GM19023 (cell line): ENCODE data around the gene FBXO2.
A peak's percentile ranks its signal among the peaks of the same experiment; 100 is the strongest.

Experiments used
- ATAC-seq: cut with Tn5 transposase; IDR thresholded peaks from one replicate; pipeline ENCODE4 v1.9.1; 2021; ENCODE audit warnings: mild to moderate bottlenecking, moderate library complexity; ENCODE audit not compliant: unreplicated experiment

FBXO2 gene

DNA sequence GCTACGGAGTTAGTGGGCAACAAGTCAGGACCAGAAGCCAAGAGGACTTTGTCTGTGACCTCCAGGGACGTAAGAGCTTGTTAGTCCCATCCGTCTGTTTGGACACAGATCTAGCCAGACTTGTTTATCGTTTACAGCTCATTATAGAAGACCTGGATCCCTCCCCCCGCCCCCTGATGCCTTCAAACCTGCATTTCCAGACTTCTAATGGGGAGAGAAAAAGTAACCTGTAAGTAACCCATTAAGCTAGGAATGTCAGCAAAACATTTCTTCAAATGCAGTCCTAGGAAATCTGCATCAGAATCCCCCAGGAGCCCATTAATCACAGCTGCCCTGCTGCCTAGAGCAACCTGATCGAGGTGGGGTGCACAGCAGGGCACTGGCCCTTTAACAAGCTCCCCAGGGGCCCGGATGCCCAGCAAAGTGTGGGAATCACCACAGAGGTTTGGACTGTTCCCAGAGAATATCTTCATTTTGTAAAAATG lies 28.1 kb upstream of the FBXO2 start:
- no peak for ATAC-seq

DNA sequence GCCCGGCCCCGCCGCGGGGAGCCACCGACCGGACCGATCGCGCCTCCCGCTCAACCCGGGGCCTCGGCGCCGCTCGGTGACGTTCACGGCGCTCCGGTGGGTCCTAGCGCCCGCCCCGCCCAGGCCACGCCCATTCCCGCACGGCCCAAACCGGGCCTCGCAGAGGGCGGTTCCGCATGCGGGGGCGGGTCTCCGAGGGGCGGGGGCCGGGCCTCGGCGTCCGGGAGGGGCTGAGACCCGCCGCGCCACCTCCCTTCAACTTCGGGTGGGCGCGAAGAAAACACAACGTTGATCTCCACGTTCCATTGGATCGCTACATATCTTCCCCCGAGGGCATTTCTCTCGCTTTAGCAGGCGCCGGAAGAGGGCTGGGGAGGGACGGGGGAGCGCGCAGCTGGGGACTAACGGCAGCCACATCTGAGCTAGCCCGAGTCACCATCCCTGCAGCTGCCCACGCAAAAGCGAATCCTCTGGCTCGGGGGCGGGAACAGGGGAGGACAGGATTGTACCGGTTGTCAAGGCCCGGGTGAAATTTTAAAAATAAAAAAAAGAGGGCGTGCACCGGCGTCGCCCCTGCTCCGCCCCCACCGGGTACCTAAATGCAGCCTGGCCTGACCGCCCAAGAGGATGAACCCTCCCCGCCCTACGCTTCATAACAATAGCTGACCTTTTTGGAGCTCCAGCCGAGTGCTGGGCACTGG lies 27.0 kb upstream of the FBXO2 start, which contains the start of gene MAD2L2:
MAD2L2 (minus strand) TSS at position 78 of the 701 bp plus-strand sequence. CDS start 547 bp downstream, outside the sequence.
- peak; percentile 85 for ATAC-seq

DNA sequence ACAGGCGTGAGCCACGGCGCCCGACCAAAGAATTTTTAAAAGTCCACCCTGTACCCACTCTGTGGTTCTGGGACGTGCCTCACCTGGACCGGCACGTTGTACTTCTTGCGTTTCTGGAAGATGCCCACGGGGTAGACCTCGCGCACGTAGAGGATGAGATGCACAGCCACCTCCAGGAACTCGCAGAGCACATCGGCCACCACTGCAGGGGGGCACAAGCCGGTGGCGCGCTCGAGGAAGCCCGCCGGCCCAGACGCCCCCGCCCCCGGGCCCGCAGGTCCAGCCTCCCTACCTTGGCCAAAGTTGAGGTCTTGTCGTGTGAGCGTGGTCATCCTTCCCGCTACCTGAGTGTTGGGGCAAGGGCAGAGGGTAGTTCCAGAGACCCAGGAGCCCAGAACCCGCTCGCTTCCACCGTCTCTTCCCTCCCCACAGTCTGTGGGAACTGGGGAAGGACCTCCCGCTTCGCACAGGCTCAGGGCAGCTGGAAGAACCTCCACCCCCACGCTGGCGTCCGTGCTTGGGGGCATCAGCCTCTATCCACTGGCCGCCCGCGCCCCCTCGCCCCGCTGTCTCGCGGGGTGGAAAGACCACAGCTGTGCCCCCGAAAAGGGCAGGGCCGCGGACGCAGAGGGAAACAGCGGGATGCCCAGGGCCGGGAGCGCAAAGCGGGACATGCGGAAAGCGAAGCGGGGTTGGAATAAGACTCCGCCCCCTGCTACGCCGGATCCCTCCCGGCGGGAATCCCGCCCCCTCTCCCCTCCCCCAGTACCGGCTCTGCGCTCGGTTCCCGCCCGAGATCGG lies 26.2 kb upstream of the FBXO2 start:
- peak; percentile 18 for ATAC-seq

DNA sequence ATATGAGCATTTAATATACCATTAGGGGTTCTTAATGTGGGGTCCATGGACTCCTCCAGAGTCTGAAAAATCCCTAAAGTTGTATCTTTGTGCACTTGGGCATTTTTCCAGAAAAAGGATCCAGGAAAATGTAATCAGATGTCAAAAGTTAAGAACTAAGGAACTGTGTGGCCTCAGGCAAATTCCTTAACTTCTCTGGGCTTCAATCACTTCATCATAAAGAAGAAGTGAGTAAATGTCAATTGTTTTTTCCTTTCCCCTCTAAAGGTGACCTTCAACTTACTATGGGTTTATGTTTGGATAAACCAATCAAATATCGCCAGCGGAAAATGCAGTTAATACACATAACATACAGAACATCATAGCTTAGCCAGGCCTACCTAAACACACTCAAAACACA lies 24.2 kb upstream of the FBXO2 start:
- ATAC-seq, result no peak

DNA sequence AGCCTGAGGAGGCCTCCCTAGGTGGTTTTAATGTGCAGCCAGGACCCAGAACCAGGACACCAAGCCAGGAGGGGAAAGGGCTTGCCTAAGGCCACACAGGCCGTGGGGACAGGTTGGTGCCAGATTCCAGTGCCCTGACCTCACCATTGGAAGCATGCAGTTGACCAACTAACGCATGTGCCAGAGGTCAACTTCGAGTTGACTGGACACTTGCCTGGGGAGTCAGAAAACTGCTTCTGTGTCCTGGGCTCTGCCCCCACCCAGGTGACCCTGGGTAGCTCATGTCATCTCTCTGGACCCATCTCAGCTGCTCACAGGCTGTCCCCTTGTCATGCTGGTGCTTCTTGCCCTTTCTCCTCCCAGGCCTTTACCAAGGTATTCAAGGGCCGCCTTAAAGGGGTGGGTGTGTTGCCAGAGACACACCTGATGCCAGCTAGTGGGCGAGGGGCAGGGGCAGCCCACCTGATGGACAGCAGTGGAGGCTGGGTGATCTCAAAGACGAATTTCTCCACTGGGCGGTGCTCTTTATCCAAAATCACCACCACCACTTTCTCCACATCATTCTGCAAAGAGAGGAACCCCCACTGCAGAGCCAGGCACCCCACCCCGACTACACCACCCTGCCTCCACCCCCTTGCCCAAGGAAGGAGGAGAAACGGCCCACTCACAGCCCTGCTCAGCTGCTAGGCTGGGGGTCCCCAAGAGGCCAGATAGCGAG lies 22.3 kb upstream of the FBXO2 start:
- no peak for ATAC-seq

DNA sequence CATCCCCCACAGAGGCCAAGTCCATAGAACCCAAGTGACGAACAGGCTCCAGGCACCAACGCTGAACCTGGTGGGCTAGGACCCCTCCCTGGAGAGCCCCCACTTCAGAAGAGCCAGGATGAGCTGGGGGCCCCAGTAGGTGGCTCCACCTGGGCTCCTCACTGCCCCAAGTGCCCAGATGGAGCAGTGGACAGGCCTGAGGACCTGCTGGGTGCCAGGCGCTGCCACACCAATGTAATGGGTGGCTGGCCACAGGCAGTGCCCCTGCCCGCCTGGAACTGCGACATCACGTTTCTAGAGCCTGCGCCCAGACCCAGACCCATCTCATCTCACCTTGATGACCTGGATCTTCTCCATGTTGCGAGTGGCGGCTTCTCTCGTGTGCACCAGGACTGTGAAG lies 21.1 kb upstream of the FBXO2 start:
- no peak for ATAC-seq

DNA sequence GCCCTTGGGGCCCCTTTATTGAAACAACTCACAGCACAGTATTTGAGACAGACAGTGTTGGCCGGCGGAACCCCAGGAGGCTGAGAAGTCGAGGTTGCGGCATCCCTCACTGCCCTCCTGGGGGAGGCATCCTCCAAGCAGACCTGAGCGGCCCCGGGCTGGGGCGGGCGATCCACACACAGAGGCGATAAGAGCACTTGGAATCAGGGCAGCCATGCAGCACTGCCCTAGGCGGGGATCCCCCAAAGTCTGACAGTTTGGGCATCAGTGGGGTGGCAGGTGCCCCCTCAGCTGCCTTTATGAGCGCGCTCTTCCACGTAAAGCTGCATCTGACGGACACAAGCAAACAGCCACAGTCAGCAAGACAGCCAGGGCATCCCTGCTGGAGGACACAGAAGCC lies 20.3 kb upstream of the FBXO2 start:
- no peak for ATAC-seq

DNA sequence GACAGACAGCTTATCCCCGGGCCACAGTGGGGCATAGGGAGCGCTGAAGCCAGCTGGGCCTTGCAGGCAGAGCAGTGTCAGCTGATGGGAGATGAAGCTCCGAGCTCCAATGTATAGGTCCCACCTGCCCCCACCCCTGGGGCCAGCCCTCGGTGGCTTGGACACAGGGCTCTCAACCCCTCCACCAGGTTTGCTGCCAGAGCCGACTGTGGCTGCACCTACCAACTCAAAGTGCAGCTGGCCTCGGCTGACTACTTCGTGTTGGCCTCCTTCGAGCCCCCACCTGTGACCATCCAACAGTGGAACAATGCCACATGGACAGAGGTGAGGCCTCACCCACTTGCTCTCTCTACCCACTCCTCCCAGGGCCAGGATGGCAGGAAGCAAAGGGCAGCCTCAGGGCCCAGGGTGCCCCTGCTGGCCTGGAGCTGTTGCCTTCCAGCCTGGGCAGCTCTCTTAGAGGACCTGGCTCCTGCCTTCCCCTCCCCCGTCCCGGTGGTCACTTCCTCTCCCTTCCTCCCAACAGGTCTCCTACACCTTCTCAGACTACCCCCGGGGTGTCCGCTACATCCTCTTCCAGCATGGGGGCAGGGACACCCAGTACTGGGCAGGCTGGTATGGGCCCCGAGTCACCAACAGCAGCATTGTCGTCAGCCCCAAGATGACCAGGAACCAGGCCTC lies 19.0 kb upstream of the FBXO2 start:
- no peak for ATAC-seq

DNA sequence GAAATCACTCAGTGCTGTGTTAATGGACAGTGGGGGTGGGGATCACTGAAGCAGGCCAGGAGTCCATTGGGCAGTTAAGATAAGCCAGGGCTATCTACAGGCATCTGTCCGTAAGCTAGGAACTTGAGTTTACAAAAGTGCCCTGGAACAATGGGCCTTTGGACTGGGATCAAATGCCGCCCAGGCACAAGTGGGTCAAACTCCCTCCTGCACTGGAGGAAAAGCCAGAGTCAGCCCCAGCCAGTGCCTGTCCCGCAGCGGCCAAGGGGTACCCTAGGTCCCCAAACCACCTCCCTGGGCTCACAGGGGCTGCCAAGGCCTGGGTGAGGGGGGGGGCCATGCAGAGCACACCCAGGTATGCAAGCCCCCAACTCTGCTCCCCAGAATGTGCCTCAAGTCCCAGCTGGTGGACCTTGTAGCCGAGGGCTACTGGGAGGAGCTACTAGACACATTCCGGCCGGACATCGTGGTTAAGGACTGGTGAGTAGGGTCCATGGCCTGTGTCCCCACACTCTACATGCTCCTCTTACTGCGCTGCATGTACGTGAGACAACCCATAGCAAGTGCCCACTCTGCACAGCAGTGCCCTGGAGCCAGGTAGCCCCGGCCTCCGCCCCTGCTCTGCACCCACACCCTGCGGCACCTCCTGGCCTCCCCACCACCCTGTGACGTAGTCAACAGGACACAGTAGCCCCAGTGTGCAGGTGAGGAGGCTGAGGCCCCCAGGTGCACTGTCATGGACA lies 17.5 kb upstream of the FBXO2 start:
- no peak for ATAC-seq

DNA sequence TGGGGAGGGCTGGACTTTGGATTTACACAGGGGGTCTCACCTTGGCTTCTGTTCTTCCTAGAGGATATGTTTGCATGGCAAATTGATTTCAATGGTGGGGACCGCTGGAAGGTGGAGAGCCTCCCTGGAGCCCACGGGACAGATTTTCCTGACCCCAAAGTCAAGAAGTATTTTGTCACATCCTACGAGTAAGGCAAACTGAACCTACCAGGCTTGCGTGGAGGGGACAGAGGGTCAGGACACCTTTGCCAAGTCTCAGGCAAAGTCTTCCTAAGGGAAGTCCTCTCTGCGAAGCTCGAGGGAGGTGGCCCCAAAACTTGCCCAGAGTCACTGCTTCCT lies 16.9 kb upstream of the FBXO2 start:
- ATAC-seq, result no peak

DNA sequence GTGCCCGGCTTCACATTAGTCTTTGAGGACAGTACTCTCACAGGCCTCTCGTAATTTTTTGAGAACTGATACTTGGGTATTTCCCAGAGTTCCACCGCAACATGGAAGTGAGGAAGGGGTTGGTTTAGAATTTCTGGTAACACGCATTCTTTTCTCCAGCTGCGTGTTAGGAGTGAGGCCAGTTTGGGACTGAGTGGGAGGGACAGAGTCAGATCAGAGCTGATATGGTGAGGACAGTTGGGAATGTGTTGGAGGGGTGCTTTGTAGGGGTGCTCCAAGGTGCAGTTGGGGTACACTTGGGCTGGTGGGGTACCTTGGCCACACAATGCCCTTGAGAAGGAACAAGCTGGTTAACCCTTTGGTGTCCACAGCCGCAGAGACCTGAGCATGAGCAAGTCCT lies 16.5 kb upstream of the FBXO2 start:
- no peak for ATAC-seq

DNA sequence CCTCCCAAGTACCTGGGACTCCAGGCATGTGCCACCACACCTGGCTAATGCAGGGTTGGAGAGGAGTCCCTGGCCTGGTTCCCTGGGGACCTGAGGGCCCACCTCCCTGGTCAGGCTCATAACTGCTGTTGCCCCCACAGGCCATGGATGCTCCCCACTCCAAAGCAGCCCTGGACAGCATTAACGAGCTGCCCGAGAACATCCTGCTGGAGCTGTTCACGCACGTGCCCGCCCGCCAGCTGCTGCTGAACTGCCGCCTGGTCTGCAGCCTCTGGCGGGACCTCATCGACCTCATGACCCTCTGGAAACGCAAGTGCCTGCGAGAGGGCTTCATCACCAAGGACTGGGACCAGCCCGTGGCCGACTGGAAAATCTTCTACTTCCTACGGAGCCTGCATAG lies 14.3 kb upstream of the FBXO2 start:
- ATAC-seq, result no peak

DNA sequence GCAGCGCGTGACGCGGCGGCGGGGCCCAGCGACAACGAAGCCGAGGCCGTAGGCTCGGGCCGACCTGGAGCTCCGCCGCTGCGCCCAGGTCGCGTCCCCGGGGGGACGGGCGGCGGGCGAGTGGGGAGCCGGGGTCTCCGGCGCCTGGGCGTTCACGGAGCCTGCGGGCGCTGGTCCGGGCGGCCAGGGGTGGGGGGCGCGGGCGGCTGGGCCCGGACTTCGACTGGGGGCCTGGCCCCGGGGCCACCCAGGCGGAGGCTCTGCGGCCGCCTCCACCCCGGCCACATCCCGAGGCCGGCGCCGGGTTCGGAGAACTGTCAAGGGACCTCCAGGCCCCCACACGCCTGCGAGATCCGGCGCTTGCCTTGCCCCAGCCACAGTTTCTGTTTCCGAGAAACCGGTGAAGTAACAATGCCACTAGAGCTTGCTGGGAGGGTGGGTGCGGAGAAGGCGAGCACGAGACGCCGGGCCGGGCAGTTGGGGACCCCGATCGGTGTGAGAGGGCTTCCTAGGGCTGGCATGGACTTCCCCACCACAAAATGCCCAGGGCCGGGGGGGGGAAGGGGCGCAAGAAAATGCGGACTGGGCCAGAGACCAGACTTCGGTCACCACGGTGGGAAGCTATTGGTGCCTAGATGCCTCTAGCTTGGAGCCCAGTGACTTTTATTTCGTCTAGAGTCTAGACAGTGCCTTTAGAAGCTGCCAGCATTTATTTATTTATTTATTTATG lies 10.3 kb upstream of the FBXO2 start:
- ATAC-seq, result peak; percentile 38

DNA sequence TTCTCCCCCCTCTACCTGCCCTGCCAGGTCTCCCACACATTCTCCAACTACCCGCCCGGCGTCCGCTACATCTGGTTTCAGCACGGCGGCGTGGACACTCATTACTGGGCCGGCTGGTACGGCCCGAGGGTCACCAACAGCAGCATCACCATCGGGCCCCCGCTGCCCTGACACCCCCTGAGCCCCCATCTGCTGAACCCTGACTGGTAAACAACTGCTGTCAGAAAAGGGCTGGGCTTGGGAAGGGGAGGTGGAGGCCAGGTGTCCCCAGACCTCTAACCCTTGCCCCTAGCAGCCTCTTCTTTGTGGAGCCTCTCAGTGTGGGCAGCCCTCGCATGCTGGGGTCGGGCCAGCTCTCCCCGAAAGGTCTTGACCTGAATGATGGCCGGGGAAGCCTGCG lies 6.9 kb upstream of the FBXO2 start:
- ATAC-seq, result no peak

DNA sequence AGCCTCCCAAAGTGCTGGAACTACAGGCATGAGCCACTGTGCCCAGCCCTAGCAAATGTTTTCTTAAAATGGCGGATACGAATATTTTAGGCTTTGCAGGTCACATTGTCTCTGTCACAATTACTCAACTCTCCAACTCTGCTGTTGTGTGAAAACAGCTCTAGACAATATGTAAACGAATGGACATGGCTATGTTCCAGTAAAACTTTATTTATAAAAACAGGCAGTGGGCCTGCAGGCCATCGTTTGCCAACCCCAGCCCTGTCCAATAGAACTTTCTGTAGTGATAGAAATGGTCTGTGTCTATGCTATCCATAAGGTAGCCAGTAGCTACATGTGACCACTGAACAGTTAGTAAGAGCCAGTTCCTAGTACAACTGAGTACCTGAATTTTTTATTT lies 5.5 kb upstream of the FBXO2 start:
- ATAC-seq, result no peak

DNA sequence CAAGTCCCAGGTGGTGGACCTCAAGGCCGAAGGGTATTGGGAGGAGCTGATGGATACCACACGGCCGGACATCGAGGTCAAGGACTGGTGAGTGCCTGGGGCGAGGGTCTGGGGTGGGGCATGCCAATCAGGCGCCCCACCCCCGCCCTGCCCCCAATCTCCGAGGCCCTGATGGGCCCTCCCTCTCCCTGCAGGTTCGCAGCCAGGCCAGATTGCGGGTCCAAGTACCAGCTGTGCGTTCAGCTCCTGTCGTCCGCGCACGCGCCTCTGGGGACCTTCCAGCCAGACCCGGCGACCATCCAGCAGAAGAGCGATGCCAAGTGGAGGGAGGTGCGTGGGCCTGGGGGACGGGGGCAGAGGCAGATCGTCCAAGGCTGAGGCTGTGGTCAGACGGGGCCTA lies 4.3 kb upstream of the FBXO2 start:
- ATAC-seq, result no peak

DNA sequence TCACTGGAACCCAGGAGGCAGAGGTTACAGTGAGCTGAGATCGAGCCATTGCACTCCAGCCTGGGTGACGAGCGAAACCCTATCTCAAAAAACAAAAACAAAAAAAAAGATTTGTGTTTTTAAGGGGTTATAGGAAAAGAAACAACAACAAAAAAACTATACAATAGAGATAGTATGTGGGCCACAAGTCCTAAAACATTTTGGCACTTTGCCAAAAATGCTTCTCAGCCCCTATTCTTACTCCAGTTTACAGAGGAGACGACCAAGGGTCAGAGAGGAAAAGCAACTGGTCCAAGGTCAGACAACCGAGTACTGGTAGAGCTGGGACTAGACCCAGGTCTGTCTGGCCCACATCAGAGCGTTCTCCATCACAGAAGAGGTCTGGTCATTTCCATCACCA lies 3.4 kb upstream of the FBXO2 start:
- ATAC-seq, result no peak

DNA sequence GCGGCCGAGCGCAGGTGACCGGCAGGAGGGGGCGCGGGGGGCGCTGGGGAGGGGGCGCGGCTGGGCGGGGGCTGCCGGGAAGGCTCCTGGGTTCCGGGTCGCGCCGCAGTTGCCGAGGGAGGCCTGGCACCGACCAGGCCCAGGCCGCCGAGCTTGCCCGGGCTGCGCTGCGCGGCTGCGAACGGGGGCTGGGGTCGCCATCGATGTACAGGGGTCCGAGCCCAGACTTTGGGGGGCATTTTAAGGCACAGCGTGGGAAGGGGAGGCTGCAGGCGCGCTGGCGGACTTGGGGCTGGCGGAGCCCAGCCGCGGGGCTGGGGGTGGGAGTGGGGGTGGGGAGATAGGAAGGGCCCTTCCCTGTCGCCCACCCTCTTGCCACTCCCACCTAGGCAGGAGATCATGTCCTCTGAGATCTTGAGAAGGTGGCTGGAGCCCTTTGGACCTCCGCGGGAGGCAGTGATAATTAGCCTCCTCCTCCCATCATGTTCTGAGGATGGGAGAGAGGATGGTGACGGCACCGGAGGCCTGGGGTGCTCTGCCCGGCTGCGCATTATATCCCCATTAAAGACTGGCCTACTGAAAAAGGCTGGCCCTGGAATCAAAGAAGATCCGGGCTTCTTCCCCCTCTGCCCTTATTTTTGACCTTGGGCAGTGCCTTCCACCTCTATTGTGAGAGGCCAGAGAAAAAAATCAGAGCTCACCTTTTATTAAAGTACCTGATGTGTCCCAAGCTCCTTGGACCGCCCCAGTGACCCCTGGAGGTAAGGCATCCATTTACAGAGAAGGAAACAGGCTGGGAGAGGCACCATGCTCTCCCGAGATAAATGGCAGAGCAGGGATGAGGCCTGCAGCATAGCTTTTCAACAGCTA lies 945 bp upstream of the FBXO2 start:
- ATAC-seq, result peak; percentile 30

DNA sequence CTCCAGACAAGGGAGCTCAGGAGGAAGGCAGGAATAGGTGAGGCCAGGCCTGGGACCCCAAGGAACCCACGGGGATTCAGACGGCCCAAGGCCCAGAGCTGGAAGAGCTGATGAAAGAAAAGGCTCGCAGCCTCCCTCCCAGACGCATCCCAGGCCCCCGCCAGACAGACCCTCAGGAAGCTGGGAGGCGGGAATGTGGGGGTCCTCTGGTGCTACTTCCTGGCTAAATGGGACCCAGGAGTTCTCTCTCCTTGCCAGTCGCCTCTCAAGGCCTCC lies 430 bp downstream of the FBXO2 start:
- ATAC-seq, result no peak
